HG03521 (cell line): ENCODE data around the gene HUNK.
"Not testable (repeated sequence)": the region's sequence is repeated elsewhere in the genome, so short reads cannot be mapped to it uniquely, and the experiment has no call there.

Source experiments
- ATAC-seq: cut with Tn5 transposase; IDR thresholded peaks from one replicate; pipeline ENCODE4 v1.9.1; 2021; ENCODE audit warnings: mild to moderate bottlenecking, moderate library complexity; ENCODE audit not compliant: unreplicated experiment

Gene HUNK

DNA sequence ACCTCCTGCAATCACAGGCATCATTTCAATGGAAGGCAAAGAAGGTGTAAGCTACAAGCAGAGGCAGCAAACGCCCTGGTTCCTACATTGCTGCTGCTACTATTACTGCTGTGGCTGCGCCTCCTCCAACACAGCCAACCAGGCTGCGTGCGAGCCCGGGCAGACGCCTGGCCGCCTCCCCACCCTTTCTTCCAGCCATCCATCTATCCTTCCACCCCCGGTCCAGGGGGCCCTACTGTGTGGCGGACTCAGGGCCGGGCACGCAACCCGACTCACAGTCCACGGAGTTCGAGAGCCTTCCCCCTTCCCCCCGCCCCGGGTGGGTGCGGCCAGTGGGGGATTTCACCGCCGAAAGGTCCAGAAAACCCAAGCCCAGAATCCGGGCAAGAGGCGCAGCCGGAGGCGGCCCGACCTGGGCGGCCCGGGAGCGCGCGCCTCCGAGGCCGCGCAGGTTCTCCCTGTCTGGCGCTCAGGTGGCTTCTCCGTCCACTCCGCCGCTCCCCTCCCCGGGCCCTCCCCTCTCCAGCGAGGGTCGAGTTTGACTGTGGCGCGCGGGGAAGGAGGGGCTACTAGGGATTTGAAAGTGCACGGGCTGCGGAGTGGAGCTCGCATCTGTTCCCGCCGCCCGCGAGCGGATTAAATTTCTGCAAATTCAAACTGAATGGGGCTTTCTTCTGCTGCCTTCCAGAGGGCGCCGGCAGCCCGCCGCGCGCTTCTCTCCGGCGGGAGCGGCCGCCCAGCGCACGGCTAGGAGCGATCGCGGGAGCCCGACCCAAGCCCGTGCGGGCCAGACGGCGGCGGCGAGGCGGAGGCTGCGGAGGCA lies at the start of gene HUNK:
Gene HUNK, plus strand, starts transcription at position 569 of the 823 bp plus-strand sequence. CDS start 655 bp downstream, outside the sequence.
- no peak for ATAC-seq

DNA sequence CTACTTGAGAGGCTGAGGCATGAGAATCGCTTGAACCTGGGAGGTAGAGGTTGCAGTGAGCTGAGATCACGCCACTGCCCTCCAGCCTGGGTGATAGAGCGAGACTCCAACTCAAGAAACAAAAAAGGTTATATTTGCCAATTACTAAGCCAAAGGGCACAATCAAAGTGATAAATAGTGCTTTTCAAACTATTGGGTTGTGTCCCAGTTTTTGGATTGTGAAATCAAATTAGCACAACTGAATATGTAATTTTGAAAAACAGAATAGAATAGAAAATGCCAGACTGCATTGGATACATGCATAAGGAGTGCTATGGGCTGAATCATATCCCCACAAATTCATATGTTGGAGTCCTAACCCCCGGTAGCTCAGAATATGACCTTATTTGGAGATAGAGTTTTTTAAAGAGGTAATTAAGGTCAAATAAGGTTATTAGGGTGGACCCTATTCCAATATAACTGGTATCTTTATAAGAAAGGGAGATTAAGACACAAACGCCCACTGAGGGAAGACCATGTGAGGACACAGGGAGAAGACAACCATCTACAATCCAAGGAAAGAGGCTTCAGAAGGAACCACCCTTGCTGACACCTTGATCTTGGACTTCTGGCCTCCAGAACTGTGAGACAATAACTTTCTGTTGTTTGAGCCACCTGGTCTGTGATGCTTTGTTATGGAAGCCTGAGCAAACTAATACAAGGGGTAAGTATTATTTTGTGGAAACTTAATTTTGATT lies 42.9 kb upstream of the HUNK start:
- no peak for ATAC-seq

DNA sequence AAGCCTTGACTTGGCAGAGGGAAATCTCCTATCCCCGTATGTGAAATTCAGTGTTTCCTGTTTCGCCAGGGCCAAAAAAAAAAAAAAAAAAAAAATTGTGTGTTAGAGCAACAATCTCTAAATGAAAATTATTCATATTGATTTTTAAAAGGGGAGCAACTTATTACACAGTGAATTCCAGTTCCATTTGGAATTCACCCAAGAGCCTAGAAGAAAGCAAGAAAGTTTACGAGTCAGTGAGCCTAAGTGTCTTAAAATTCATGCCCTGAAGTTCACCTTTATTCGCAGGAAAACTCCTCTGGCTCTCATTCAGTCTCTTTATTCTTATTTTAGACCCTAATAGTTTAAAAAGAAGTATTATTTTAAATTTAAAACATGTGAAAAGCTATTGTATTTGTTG lies 42.1 kb upstream of the HUNK start:
- ATAC-seq, result no peak

DNA sequence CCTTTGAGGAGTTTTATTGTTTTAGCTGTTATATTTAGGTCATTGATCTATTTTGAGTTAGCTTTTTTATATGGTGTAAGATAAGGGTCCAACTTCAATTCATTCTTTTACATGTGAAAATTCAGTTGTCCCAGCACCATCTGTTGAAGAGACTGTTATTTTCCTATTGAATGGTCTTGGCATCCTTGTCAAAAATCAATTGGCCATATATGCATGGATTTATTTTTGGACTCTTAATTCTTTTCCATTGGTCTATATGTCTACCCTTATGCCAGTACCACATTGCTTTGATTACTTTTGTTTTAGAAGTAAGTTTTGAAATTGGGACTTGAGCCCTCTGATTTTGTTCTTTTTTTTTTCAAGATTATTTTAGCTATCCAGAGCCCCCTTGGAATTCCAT lies 35.8 kb upstream of the HUNK start:
- no peak for ATAC-seq

DNA sequence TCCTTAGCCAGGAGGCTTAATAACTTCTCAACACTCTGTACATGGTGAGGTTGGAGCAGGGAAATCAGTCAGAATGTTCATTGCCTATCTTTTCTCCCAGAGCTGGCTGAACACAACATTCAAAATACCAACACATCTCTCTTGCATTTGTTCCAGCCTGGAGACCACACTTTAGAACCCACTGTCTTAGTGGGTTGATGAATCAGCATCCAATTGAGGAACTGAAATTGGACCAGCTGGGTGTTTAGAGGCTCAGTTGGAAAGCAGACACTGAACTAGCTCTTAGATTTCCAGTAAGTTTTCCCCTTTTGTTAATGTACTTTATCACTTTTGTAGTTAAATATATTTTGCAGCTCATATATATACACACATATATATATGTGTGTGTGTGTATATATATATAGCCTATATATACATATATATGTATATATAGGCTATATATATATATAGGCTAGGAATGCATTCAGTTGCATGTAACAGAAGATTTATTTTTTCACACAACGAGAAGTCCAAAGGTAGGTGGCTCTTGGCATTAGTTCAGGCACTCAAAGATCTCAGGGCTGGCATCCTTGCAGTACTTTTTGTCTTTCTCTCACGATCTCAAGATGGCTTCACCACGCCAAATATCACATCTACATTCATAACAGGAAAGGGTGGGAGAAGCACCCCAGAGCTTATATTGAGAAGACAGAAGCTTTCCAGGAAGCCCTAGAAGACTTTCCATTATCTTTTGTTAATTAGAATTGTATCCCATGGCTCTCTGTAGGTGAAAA lies 35.0 kb upstream of the HUNK start:
- no peak for ATAC-seq

DNA sequence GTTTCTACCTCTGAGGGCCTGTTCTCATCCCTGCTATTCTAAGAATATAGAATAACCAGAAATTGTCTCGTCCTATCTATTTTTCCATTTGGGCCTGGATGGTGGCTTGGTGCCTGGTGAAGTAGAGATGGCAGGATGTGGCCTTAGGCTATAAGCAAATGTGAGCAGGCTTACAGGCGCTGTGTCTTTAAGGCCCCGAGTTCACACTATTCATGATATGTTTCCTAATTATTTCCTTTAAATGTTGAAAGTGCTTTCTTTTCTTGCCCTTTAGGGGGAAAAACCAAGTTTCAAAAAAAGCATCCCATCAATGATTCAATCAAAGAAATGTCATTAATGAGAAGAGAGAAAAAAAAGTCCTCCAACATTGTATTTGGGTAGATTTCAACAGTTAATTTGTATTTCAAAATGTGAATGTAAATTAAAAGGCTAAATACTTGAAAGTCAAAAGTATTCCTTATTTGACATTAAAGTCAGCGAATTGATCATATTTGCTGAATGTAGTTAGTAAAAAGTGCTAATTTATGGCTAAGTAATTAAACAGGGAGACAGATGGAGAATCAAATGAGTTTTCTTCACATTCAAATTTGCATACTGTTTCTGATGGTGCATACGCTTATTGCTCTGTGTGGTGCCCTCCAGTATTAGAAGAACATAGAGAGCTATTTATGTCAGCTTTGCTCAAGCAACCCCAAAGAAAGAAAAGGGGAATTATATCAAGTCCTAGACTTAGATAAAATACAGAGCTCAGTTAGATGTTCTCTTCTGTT lies 34.0 kb upstream of the HUNK start:
- no peak for ATAC-seq

DNA sequence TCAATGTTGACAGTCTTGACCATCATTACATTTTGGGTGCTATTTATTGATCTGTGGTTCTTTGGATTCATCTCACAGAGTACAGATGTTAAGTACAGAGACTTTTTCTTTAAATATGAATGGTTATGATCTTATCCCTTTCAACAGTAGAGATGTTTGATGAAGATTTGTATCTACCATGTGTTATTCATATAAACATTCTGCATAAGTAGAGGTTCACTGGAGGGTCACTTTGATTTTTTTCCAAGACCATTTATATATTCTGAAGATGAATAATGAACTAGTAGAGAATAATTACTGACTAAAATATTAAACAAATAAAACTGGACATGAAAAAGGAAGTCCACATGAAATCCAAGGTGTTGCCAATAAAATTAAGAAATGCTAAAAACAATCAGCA lies 28.6 kb upstream of the HUNK start:
- ATAC-seq, result no peak

DNA sequence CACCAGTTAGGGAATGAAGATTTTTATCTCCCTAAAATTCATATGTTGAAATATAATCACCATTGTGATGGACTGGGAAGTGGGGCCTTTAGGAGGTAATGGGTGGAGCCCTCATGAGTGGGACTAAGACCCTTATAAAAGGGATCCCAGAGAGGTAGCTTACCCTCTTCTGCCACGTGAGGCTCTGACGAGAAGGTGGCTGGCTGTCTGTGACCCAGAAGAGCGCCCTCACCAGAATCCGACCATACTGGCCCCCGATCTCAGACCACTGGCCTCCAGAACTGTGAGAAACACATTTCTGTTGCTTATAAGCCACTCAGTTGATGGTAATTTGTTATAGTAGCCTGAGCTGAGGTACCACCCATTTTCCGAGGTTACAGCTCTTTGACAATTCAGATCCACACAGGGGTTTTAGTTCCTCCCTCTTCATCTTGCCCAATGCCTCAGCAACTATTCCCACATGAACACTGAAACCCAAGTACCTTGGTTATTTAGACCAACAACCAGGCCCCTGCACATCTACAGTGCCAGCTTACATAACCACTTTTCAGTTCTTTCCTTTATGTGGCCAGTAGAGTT lies 27.6 kb upstream of the HUNK start:
- ATAC-seq, result no peak

DNA sequence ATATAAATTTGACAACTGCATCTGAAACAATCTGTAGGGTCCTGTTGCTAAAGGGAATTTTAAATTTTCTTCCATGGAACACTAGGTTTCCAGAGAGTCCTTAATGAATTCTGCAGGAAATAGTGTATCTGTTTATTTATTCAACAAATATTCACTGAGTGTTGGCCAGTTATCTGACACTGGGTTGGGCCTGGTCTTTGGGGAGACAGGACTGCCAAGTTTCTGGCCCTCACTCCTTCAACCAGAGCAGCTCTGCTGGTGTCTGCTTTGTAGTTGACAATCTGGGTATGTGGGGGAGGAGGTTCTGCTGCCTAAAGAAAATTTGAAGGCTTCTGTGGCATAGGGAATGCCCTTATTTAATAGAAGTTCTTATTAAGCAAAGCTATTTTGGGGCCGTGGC lies 26.1 kb upstream of the HUNK start:
- ATAC-seq, result no peak

DNA sequence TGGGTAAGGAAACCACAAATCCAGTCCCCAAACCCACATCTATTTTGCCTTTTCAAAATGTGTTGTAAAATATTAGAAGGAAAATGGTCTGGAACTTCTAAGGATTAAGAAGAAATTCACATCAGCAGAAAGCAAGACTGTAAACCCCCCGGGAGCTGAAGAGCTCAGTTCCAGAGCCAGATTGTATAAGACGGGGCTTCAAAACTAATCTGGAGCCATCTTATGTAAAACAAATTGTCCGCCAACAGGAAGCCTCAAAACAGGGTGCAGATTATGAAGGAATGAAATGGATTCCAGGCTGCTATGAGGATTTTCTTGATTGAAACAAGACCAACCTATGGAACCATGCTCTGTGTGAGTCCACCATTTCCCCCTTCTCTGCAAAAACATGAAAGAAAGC lies 25.1 kb upstream of the HUNK start:
- ATAC-seq, result no peak

DNA sequence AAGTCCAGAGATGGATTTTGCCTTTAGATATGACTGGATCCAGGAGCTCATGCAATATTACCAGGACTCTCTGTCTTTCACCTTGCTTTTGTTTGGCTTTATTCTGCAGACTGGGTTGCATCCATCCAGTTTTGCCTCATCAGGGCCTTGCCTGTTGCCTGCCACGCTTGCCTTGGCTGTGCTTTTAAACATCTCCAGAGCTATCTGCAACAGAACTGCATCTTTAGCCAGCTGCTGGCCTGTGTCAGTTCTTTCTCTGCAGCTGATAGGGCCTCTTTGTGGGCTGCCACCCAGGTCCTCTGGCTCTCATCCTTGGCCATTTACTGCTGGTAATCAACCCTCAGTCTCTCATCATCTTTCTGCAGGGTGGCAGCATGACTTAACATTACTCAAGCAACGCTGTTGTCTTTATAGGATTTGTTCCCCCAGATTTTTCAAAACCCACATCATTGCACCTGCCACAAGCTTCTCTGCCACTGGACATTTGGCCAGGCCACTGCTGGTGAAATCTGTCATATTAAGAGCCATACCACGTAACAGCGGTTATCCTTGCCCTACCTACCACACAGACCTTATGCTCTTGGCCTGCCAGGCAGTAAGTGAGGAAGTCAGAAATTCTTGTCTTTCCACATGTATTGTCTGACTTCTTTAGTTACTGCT lies 24.4 kb upstream of the HUNK start:
- no peak for ATAC-seq

DNA sequence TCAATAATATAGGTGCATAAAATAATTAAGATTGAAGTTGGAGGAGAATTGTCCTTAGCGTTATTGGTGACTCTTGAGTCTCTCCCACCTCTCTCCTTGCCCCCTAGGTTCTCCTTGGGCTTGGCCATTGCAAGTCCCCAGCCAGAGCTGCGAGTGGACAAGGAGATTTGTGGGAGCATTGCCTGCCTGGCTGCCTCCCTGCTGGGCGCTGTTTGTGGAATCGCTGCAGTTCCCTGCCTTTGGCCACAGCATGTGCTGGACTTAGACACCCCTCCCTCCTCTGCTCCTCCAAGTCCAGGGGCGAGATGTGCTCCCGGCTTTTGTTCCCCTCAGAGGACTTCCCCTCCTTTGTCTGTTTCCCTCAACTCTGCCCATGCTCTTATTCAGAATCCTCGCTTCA lies 21.9 kb upstream of the HUNK start:
- ATAC-seq, result no peak

DNA sequence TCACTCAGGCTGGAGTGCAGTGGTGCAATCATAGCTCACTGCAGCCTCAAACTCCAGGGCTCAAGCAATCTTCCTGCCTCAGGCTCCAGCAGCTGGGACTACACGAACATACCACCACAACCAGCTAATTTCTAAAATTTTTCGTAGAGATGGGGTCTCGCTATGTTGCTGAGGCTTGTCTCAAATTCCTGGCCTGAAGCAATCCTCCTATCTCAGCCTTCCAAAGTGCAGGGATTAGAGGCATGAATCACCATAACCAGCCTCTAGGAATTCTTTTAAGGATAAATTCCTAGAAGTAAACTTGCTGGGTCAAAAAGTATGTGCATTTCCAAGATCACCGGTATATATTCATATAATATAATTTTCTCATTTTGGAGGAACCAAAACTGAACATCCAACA lies 17.6 kb upstream of the HUNK start:
- no peak for ATAC-seq

DNA sequence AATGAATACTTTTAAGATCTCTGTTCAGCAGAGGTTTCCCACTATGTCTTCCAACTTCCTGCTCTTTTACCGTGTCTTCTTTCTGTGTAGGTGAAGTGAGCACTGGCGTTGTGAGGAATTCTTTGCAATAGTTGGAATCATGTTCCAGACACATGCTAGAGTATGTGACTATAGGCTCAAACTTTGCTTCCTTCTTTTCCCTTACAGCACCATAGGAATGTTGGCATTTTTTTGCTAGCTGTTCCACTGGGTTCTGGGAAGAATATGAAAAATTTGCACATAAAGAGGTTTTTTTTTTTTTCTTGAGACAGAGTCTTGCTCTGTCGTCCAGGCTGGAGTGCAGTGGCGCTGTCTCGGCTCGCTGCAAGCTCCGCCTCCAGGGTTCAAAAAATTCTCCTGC lies 15.7 kb upstream of the HUNK start:
- no peak for ATAC-seq

DNA sequence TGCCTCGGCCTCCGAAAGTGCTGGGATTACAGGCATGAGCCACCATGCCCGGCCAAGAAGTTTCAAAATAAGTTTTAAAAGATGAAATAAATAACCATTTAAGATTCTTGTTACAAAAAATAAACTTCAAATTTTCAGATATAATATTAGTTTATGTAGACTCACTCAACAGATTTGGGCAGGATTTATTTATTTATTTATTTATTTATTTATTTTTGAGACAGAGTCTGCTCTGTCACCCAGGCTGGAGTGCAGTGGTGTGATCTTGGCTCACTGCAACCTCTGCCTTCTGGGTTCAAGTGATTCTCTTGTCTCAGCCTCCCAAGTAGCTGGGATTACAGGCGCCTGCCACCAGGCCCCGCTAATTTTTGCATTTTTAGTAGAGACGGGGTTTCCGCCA lies 15.2 kb upstream of the HUNK start:
- ATAC-seq, result not testable (repeated sequence)

DNA sequence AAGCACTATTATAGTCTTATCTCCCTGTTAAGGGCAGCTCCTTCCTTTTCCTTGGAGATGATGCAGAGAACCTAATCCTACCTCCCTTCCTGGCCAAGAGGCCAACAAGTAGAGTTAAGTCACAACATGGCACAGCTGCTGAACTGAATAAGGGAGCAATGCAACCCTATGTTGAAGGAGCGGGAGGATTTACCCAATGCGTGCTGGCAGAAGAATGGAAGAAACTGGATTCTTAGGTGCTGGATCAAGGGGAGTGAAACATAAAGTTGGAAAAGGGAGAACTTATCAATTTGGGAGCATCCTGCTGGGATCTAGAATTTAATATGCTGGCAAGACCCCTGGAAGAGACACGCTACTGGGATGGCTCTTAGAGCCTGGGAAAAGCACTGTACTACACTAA lies 12.0 kb upstream of the HUNK start:
- no peak for ATAC-seq

DNA sequence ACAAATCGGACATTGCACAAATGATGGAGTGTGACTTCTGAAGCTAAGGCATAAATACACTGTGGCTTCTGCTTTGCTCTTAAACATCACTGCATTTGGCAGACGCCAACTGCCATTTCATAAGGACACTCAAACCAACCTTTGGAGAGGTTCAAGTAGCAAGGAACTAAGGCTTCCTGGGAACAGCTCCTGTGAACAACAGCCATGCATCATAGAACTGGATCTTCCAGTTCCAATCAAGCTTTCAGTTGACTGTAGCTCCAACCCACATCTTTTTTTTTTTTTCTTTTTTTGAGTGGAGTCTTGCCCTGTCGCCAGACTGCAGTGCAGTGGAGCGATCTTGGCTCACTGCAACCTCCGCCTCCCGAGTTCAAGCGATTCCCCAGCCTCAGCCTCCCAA lies 10.7 kb upstream of the HUNK start:
- ATAC-seq, result no peak

DNA sequence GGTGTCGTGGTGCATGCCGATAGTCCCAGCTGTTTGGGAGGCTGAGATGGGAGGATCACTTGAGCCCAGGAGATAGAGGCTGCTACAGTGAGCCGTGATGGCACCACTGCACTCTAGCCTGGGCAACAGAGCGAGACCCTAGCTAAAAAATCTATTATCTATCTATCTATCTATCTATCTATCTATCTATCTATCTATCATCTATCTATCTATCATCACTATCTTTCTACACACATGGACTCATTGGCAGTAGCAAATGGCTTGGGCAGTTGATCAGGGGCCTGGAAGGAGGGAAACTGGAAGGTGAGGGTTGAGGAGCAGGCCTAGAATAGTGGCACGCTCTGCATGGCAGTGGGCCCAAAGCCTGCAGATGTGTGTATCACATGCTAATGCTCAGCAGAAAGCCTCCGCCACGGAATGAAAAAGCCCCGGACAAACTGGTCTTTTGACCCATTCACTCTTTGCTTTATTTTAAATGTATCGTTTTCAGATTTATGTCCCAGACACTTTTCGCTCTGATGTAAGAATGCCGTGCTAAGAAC lies 7.3 kb upstream of the HUNK start:
- no peak for ATAC-seq

DNA sequence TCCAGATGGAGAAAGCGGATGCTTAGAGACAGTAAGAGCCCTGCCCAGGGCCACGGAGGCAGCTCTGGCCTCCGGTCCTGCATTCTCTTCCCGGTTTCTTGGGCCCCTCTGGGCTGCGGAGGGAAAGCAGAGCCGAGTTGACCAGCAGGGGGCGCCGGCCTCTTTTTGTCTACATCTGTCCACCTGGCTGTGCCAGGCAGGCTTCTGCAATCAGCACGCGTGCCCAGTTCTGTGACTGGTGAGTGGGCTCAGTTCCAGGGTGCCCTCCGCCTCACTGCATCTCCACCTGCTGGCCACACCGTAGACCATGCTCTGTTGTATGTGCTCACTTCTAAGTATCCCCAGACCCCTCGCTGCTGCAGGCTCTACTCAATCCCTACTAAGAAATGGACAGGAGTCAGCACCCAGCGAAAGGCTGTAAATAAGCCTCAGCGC lies 6.7 kb upstream of the HUNK start:
- ATAC-seq, result no peak

DNA sequence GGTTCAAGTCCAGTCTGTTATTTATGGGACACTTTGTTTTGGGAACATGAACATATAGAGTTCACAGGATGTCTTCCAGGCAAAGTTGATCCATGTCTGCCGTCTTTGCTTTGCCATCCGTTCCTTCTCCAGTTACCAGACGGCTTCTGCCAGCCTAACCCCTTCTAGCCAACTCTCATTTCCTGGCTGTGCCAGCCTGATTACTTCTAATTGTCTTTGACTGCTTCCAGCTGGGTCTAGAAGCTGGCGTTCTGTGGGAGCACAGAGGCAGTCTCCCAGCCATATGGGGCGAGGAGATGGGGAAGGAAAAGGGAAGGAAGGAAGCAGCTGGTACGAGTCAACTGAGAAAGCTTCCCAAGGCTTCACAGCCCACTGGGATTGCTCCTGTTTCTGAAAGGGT lies 3.1 kb upstream of the HUNK start:
- ATAC-seq, result no peak
